Gastroesophageal sphincter (tissue), 4 donors: ENCODE data around the gene GABARAP. TPM values are rescaled to one million over a fixed set of nuclear protein-coding genes. Genes with fewer than 3 reads are reported as not detected.

ENCODE experiments used
- ATAC-seq: fragments of 150-250 bp; one replicate; pipeline ENCODE4 v1.9.1; 2016; ENCODE audit warnings: mild to moderate bottlenecking, moderate library complexity
- H3K27ac ChIP-seq, 4 donors: fragments of 200-600 bp; sonication (generic) in 3 of 4; 1 replicate in 3 of 4; 2 replicates in 1 of 4; pipeline ENCODE4 v1.5.1; 2016 to 2019
- H3K27me3 ChIP-seq: fragments of 200-600 bp; sonication (generic); one replicate; pipeline ENCODE4 v1.5.1; 2019
- H3K36me3 ChIP-seq, 2 donors: fragments of 200-600 bp; sonication (generic); one replicate each; pipeline ENCODE4 v1.5.1; 2019; ENCODE audit warnings: control low read depth in 1 of 2
- H3K4me1 ChIP-seq, 3 donors: fragments of 200-600 bp; sonication (generic); 1 replicate in 2 of 3; 2 replicates in 1 of 3; pipeline ENCODE4 v1.5.1; 2016 to 2019; ENCODE audit warnings: control low read depth in 2 of 3
- H3K4me3 ChIP-seq, 2 donors: fragments of 200-600 bp; sonication (generic); one replicate each; pipeline ENCODE4 v1.5.1; 2019; ENCODE audit warnings: mild to moderate bottlenecking in 1 of 2, moderate library complexity in 1 of 2
- H3K9me3 ChIP-seq, 3 donors: fragments of 200-600 bp; sonication (generic); one replicate each; pipeline ENCODE4 v1.5.1; 2017 to 2019; ENCODE audit warnings: control low read depth in 2 of 3
- EP300 ChIP-seq: sonication (generic); formaldehyde crosslinking; IDR thresholded peaks from one replicate; pipeline ENCODE4 v1.6.1; 2017; ENCODE audit warnings: antibody characterized with exemption, mild to moderate bottlenecking
- POLR2A ChIP-seq, 2 donors: fragments of 450-650 bp; IDR thresholded peaks; one replicate each; pipeline ENCODE4 v1.6.1; 2017; ENCODE audit warnings: antibody characterized with exemption in 2 of 2, mild to moderate bottlenecking in 2 of 2, moderate library complexity in 1 of 2
- POLR2AphosphoS5 ChIP-seq: sonication (generic); formaldehyde crosslinking; IDR thresholded peaks from one replicate; pipeline ENCODE4 v1.6.1; 2017; ENCODE audit warnings: antibody characterized with exemption
- WGBS, 2 donors: methylation state at CpG; one replicate each; pipeline ENCODE4 v1.1.5; 2018; ENCODE audit warnings: low coverage in 1 of 2; 5-methylcytosine and 5-hydroxymethylcytosine counted together
- total RNA-seq, 4 donors: library from RNA; depleted of rRNA; stranded (reverse); fragments of >200 nt; gene quantifications; one replicate each; pipeline ENCODE4 v1.1.0, GENCODE V29; 2016
- TF ChIP-seq, protein P1 (sequence below), 4 experiments: fragments of 200-600 bp in 2 of 4; fragments of 450-650 bp in 2 of 4; sonication (generic) in 1 of 4; IDR thresholded peaks; one replicate each; pipeline ENCODE4 v1.5.1; 2017 to 2019; ENCODE audit warnings: antibody characterized with exemption in 4 of 4, mild to moderate bottlenecking in 2 of 4, moderate library complexity in 2 of 4

The GABARAP gene
- total RNA-seq, 4 donors from 2014 or later, result 289 to 437 (median 386) TPM

DNA sequence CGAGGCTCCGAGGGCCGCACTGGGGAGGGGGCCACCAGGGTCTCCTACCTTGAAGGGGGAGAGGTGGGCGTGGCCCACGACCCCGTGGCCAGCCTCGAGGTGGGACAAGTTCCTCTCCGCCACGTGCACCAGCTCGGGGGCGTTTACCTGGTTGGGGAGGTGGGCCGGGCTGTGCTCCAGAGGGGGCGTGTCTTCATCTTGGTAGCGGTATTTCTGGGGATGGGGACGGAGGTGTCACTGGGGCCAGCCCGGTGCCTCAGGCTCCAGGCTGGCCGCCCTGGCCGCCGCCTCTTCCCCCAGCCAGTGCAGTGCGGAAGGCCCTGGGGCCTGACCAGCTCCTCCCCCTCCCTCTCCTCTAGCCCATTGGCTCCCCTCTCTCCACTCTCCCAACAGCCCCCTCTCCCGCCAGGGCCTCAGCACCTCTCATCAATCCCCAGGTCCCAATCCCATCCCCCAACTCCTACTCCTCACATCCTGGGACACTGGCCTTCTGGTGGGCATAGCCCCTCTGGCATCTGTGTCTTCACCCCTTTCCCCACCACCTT, 34.1 kb downstream of the GABARAP start:
- H3K27ac ChIP-seq, result peak overlapping the region in 1 of 4 donors; percentile 18

DNA sequence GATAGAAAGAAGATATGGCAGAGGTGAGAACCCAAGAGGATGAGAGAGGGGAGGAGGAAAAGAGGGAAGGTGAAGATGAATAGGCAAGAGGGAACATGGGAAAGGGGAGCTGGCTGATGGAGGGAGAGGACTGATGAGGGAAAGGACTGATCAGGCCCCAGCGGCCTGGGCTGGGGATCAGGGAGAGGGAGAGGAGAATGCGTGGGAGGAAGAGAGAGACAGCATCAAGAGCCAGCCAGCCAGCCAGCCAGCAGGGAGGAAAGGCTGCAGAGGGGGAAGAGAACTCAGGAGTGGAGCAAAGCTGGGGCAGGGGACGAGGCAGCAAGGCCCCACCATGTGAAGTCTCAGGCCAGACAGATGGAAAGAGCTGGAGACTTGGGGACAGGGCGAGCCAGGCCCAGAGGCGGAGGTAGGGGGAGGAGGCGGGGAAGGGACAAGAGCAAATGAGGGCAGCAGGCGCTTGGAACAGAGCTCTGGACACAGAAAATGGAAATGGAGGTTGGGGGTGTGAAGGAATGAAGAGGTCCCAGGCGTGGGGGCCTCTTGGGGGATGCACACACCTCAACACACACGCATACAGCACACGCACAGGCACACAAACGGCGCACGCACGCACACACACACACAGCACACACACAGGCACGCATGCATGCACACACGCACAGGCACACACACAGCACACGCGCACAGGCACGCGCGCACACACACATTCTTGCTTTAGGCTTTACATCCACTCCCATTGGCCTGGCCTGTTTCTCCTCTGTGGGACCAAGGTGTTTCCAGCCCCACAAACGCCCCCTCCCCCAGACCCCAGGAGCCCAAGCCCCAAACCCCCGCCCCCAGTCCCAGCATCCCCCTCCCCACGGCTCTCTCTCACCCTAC, 34.9 kb downstream of the GABARAP start:
- Histone ChIP-seq H3K4me3 (no peak overlapping the region), H3K4me1 (peaks cover 0 to 61% (median 3%) of the 10 kb centered on the region in 3 donors), H3K9me3 (no peaks in the 10 kb centered on the region), H3K27ac (peak overlapping the region in 1 of 4 donors; percentile 24), H3K36me3 (peaks cover 0 to 17% of the 10 kb centered on the region in 2 donors), H3K27me3 (no peaks in the 10 kb centered on the region)
- 42 to 54% methylated on average over 2 to 14 of the region's 24 CpGs for WGBS, 2 donors
- TF ChIP-seq POLR2A (IDR thresholded peaks at IDR 0.05) (no peak), POLR2AphosphoS5 (no peak), EP300 (no peak)
- TF ChIP-seq, protein P1, sequence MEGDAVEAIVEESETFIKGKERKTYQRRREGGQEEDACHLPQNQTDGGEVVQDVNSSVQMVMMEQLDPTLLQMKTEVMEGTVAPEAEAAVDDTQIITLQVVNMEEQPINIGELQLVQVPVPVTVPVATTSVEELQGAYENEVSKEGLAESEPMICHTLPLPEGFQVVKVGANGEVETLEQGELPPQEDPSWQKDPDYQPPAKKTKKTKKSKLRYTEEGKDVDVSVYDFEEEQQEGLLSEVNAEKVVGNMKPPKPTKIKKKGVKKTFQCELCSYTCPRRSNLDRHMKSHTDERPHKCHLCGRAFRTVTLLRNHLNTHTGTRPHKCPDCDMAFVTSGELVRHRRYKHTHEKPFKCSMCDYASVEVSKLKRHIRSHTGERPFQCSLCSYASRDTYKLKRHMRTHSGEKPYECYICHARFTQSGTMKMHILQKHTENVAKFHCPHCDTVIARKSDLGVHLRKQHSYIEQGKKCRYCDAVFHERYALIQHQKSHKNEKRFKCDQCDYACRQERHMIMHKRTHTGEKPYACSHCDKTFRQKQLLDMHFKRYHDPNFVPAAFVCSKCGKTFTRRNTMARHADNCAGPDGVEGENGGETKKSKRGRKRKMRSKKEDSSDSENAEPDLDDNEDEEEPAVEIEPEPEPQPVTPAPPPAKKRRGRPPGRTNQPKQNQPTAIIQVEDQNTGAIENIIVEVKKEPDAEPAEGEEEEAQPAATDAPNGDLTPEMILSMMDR (IDR thresholded peaks at IDR 0.05), result no peak
- ATAC-seq, result no peak

More for the DNA sequence above, 34.1 kb downstream of the GABARAP start:
- peaks cover 0 to 62% (median 3%) of the 10 kb centered on the region in 3 donors for H3K4me1 ChIP-seq
- no peaks in the 10 kb centered on the region for H3K9me3 ChIP-seq
- 44% methylated on average over 5 of the region's 21 CpGs; no CpG with 5 or more reads in 1 of the 2 donors for WGBS, 2 donors
- no peak for TF ChIP-seq POLR2AphosphoS5
- no peak for TF ChIP-seq POLR2A (IDR thresholded peaks at IDR 0.05)
- TF ChIP-seq EP300, result no peak
- ATAC-seq, result no peak
- H3K4me3 ChIP-seq, result no peak overlapping the region
- H3K27me3 ChIP-seq, result no peaks in the 10 kb centered on the region
- peaks cover 0 to 10% of the 10 kb centered on the region in 2 donors for H3K36me3 ChIP-seq

DNA sequence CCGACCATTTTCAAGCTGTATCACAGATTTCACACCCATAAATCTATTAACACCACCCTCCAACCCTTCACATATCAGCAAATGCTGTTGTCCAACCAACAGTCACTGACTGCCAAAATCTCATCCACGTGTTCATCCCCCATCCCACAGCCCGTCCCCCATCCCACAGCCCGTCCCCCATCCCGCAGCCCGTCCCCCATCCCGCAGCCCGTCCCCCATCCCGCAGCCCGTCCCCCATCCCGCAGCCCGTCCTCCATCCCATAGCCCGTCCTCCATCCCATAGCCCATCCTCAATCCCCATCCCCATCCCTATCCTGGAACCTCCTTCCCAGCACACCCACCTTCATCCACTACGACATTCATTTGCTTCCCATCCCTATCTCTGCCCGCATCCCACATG, 36.7 kb downstream of the GABARAP start:
- TF ChIP-seq POLR2A (IDR thresholded peaks at IDR 0.05) (no peak), POLR2AphosphoS5 (no peak), EP300 (no peak)
- TF ChIP-seq, protein P1 (IDR thresholded peaks at IDR 0.05), result no peak
- ATAC-seq, result no peak
- Histone ChIP-seq H3K36me3 (peaks cover 0 to 34% of the 10 kb centered on the region in 2 donors), H3K9me3 (no peaks in the 10 kb centered on the region), H3K27me3 (no peaks in the 10 kb centered on the region), H3K4me1 (peaks cover 0 to 49% (median 3%) of the 10 kb centered on the region in 3 donors), H3K27ac (peak overlapping the region; percentile 30 to 84 (median 72)), H3K4me3 (peak overlapping the region; percentile 57 to 59)
- 33 to 48% methylated on average over 3 to 15 of the region's 15 CpGs for WGBS, 2 donors

GRCh38 chr17:7204828-7205461, 37.3 kb downstream of the GABARAP start:
- Histone ChIP-seq H3K4me1 (peaks cover 0 to 49% (median 3%) of the 10 kb centered on the region in 3 donors), H3K27ac (peak overlapping the region; percentile 30 to 84 (median 72)), H3K27me3 (no peaks in the 10 kb centered on the region), H3K36me3 (peaks cover 0 to 40% of the 10 kb centered on the region in 2 donors), H3K9me3 (no peaks in the 10 kb centered on the region), H3K4me3 (peak overlapping the region; percentile 57 to 59)
- 0% methylated on average over 2 to 20 of the region's 34 CpGs for WGBS, 2 donors
- ATAC-seq, result peak; percentile 95
- TF ChIP-seq POLR2A (IDR thresholded peaks at IDR 0.05), result peak in 1 of 2 donors; percentile 9
- TF ChIP-seq, protein P1 (IDR thresholded peaks at IDR 0.05), result no peak
- TF ChIP-seq POLR2AphosphoS5, result peak; percentile 27
- no peak for TF ChIP-seq EP300

GRCh38 chr17:7204336-7204735, 37.9 kb downstream of the GABARAP start:
- Histone ChIP-seq H3K36me3 (peaks cover 0 to 41% of the 10 kb centered on the region in 2 donors), H3K9me3 (no peaks in the 10 kb centered on the region), H3K4me3 (peak overlapping the region; percentile 57 to 59), H3K27me3 (no peaks in the 10 kb centered on the region), H3K27ac (peak overlapping the region in 3 of 4 donors; percentile 71 to 84 (median 72)), H3K4me1 (peaks cover 0 to 49% (median 3%) of the 10 kb centered on the region in 3 donors)
- ATAC-seq, result no peak
- TF ChIP-seq EP300 (no peak), POLR2A (IDR thresholded peaks at IDR 0.05) (no peak), POLR2AphosphoS5 (no peak)
- TF ChIP-seq, protein P1 (IDR thresholded peaks at IDR 0.05), result no peak
- WGBS, 2 donors, result 10 to 36% methylated on average over 2 to 6 of the region's 15 CpGs
